IPS DF 6.9 (cell line): ENCODE results near the gene CD22.
"Not testable (repeated sequence)": the region's sequence is repeated elsewhere in the genome, so short reads cannot be mapped to it uniquely, and the experiment has no call there.

ENCODE experiments used
- DNase-seq: peaks from one replicate; pipeline ENCODE4 v3.0.0-alpha.2; 2013; ENCODE audit warnings: low read depth, low spot score
- H3K27ac ChIP-seq: one replicate; pipeline ENCODE4 v1.5.1; 2013; ENCODE audit warnings: low read length, control low read depth
- H3K27me3 ChIP-seq: 2 replicates; pipeline ENCODE4 v1.6.1; 2013; ENCODE audit warnings: mild to moderate bottlenecking, low read length; ENCODE audit not compliant: control insufficient read depth, insufficient read depth
- H3K36me3 ChIP-seq: 2 replicates; pipeline ENCODE4 v1.6.1; 2013; ENCODE audit warnings: low read length; ENCODE audit not compliant: control insufficient read depth, insufficient read depth
- H3K4me1 ChIP-seq: 2 replicates; pipeline ENCODE4 v1.6.1; 2013; ENCODE audit warnings: low read length; ENCODE audit not compliant: control insufficient read depth, insufficient read depth
- H3K4me3 ChIP-seq: 2 replicates; pipeline ENCODE4 v1.5.1; 2013; ENCODE audit warnings: mild to moderate bottlenecking, low read length
- H3K9me3 ChIP-seq: 2 replicates; pipeline ENCODE4 v1.6.1; 2013; ENCODE audit warnings: low read length, inconsistent platforms; ENCODE audit not compliant: control insufficient read depth, insufficient read depth
- WGBS: extraction: QIAGEN DNeasy Blood & Tissue Kit; methylation state at CpG from one replicate; pipeline ENCODE4 v1.1.7; 2013; ENCODE audit warnings: mixed read lengths, missing lambda C conversion rate; ENCODE audit not compliant: insufficient read length, insufficient coverage; 5-methylcytosine and 5-hydroxymethylcytosine counted together

Gene CD22

DNA sequence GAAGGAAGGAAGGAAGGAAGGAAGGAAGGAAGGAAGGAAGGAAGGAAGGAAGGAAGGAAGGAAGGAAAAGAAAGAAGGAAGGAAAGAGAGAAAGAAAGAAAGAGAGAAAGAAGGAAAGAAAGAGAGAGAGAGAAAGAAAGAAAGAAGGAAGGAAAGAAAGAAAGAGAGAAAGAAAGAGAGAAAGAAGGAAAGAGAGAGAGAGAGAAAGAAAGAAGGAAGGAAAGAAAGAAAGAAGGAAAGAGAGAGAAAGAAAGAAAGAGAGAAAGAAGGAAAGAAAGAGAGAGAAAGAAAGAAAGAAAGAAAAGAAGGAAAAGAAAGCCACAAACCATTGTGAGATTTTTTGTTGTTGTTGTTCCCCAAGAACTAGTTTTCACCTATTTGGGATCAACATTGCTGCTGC lies 45.0 kb downstream of the CD22 start:
- H3K36me3 ChIP-seq, H3K4me1 ChIP-seq, DNase-seq, H3K9me3 ChIP-seq, H3K4me3 ChIP-seq, H3K27ac ChIP-seq, H3K27me3 ChIP-seq: not testable (repeated sequence)

DNA sequence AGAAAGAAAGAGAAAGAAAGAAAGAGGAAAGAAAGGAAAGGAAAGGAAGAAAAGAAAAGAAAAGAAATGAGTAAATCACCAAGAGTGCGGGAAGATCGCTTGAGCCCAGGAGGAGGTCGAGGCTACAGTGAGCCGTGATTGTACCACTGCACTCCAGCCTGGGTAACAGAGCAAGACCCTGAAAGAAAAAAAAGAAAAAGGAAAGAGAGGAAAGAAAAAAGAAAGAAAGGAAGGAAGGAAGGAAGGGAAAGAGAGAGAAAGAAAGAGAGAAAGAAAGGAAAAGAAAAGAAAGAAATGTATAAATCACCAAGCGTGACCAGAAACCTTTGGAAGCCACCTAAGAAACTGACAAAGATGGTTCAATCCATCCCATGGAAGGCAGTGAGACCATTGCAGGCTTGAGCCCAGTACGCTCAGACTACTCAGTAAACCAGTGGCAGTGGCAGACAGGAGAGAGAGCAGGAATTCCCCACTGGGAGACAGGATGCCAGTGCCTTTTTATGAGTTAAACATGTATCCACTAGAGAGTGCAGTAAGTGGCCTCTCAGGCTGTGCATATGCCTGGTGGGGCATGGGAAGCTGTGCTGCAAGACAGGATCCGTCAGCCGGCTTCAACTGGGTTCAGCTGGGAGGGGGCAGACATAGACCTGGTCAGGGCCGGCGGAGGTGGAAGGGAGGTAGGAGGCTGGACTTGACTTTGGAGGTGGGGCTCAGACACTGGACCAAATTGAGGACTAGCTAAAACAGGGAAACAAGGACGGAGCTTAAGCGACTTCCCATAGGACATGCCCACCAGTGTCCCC lies 46.7 kb downstream of the CD22 start:
- Histone ChIP-seq H3K9me3 (no peaks in the 10 kb centered on the region), H3K36me3 (no peaks in the 10 kb centered on the region), H3K27ac (no peak overlapping the region), H3K4me1 (no peaks in the 10 kb centered on the region; the same call in 1 of the 2 replicates), H3K27me3 (no peaks in the 10 kb centered on the region), H3K4me3 (no peak overlapping the region)
- WGBS: no CpG with 5 or more reads among the region's 12 CpGs
- no peak for DNase-seq

DNA sequence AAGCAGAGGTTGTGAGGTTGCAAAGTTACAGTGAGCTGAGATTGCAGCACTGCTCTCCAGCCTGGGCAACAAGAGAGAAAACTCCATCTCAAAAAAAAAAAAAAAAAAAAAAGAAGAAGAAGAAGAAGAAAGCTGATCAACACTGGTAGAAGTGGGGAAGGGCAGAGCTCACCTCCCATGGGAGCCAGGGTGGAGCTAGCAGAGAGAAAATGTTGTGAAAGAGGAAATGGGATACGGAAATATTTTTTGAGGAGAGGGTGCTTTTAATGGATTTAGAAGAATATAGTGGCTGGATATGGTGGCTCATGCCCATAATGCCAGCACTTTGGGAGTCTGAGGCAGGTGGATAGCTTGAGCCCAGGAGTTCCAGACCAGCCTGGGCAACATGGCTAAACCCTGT lies 48.7 kb downstream of the CD22 start:
- Histone ChIP-seq H3K36me3 (no peaks in the 10 kb centered on the region), H3K4me3 (no peak overlapping the region), H3K4me1 (no peaks in the 10 kb centered on the region; the same call in 1 of the 2 replicates), H3K27me3 (no peaks in the 10 kb centered on the region), H3K27ac (no peak overlapping the region), H3K9me3 (no peaks in the 10 kb centered on the region)
- no peak for DNase-seq
- WGBS: 100% methylated on average over 1 of the region's 1 CpG

GRCh38 chr19:35378356-35378755 lies 49.4 kb downstream of the CD22 start:
- Histone ChIP-seq H3K9me3 (no peaks in the 10 kb centered on the region; the same call in 1 of the 2 replicates), H3K4me3 (no peak overlapping the region), H3K27ac (no peak overlapping the region), H3K27me3 (no peaks in the 10 kb centered on the region), H3K4me1 (no peaks in the 10 kb centered on the region; the same call in 1 of the 2 replicates), H3K36me3 (no peaks in the 10 kb centered on the region)
- no peak for DNase-seq
- no CpG with 5 or more reads among the region's 3 CpGs for WGBS

DNA sequence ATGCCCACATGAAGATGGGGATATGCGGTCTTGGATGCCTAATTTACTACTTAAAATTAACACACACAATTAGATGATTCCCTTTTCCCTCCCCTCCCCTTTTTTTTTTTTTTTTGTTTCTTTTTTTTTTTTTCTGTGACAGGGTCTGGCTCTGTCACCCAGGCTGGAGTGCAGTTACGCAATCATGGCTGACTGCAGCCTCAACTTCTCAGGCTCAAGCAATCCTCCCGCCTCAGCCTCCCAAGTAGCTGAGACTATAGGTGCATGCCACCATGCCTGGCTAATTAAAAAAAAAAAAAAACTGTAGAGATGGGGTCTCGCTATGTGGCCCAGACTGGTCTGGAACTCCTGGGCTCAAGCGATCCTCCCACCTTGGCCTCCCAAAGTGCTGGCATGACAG lies 50.6 kb downstream of the CD22 start:
- H3K27me3 ChIP-seq: not testable (repeated sequence)
- WGBS: no CpG with 5 or more reads among the region's 5 CpGs

GRCh38 chr19:35379992-35380391 lies 51.0 kb downstream of the CD22 start:
- Histone ChIP-seq H3K9me3 (peaks cover 2% of the 10 kb centered on the region; the same call in 1 of the 2 replicates), H3K4me3 (no peak overlapping the region), H3K36me3 (no peaks in the 10 kb centered on the region), H3K27ac (no peak overlapping the region), H3K4me1 (no peaks in the 10 kb centered on the region; the same call in 1 of the 2 replicates), H3K27me3 (no peaks in the 10 kb centered on the region)
- whole genome bisulfite sequencing: no CpG with 5 or more reads among the region's 1 CpG
- no peak for DNase-seq

More for the DNA sequence above, 50.6 kb downstream of the CD22 start:
- not testable (repeated sequence) for H3K27ac ChIP-seq, H3K4me1 ChIP-seq, H3K36me3 ChIP-seq, H3K9me3 ChIP-seq, H3K4me3 ChIP-seq, DNase-seq

DNA sequence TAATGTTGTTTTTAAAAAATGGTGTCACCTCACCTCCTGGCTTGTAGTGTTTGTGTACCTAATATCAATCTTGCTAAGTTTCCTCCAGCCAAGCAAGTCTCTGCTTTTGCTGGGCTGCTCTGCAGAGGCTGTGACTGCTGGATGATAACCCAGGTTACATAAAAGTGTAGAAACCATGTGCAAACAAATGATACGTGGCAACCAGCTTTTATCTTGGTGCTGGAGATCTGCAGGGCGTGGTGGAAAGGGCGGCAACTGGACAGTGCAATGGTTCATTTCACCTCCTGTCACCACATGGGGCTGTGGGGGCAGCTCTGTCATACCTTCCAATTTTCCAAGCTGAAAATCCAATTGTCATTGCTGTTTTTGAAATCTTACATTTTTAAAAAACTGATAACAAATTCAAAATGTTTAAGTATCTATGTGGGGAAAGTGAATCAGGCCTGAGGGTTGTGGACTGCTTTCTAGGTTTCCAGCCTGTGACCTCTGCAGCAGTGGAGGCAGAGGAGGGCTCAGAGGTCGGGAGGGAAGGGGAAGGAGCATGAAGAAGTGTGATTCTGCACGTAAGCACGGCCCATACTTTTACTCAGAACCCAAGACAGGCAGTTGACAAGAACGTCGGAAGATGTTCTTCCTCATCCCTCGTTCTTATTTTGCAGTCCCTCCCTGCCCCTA lies 51.6 kb downstream of the CD22 start:
- Histone ChIP-seq H3K4me1 (no peaks in the 10 kb centered on the region; the same call in 1 of the 2 replicates), H3K27ac (no peak overlapping the region), H3K9me3 (peaks cover 2% of the 10 kb centered on the region; the same call in 1 of the 2 replicates), H3K36me3 (no peaks in the 10 kb centered on the region), H3K27me3 (no peaks in the 10 kb centered on the region), H3K4me3 (no peak overlapping the region)
- WGBS: no CpG with 5 or more reads among the region's 9 CpGs
- no peak for DNase-seq

DNA sequence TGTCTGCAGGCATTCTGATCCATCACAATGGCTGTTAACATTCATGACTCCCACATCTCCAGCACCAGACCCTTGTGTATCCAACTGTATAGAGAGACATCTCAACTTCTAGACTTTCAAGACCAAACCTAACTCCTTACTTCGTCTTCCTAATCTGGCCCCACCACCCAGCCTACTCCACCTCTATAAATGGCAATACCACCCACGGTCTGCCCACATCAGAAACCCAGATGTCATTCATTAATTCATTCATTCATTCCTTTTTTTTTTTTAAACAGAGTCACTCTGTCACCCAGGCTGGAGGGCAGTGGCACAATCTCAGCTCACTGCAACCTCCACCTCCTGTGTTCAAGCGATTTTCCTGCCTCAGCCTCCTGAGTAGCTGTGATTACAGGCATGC lies 52.3 kb downstream of the CD22 start:
- H3K4me1 ChIP-seq: no peaks in the 10 kb centered on the region
- no peaks in the 10 kb centered on the region for H3K36me3 ChIP-seq
- WGBS: no CpG with 5 or more reads among the region's 3 CpGs
- no peaks in the 10 kb centered on the region for H3K27me3 ChIP-seq
- H3K9me3 ChIP-seq: peaks cover 2% of the 10 kb centered on the region; the same call in 1 of the 2 replicates
- H3K27ac ChIP-seq: no peak overlapping the region
- no peak for DNase-seq
- no peak overlapping the region for H3K4me3 ChIP-seq

DNA sequence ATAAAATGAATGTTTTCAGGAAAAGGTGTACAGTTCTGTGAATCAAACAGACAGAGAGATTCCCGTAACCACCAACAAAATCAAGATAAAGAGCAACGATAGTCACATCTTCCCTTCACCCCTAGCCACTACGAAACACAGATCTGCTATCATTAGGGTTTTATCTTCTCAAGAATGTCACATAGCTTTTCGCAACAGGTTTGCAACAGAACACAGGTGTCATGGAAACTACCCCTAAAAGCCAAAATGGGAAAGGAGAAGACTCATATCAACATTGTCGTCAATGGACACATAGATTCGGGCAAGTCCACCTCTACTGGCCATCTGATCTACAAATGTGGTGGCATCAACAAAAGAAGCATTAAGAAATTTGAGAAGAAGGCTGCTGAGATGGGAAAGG lies 52.9 kb downstream of the CD22 start:
- DNase-seq: no peak
- Histone ChIP-seq H3K36me3 (no peaks in the 10 kb centered on the region), H3K27me3 (no peaks in the 10 kb centered on the region), H3K9me3 (peaks cover 2% of the 10 kb centered on the region; the same call in 1 of the 2 replicates), H3K27ac (no peak overlapping the region), H3K4me1 (no peaks in the 10 kb centered on the region), H3K4me3 (no peak overlapping the region)
- WGBS: no CpG with 5 or more reads among the region's 6 CpGs

DNA sequence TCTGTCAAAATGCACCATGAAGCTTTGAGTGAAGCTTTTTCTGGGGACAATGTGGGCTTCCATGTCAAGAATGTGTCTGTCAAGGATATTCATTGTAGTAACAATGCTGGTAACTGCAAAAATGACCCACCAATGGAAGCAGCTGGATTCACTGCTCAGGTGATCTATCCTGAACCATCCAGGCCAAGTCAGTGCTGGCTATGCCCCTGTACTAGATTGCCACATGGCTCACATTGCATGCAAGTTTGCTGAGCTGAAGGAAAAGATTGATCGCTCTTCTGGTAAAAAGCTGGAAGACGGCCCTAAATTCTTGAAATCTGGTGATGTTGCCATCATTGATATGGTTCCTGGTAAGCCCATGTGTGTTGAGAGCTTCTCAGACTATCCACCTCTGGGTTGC lies 54.5 kb downstream of the CD22 start:
- Histone ChIP-seq H3K36me3 (no peaks in the 10 kb centered on the region), H3K4me3 (no peak overlapping the region), H3K9me3 (peaks cover 2% of the 10 kb centered on the region; the same call in 1 of the 2 replicates), H3K4me1 (no peaks in the 10 kb centered on the region), H3K27me3 (no peaks in the 10 kb centered on the region), H3K27ac (no peak overlapping the region)
- WGBS: no CpG with 5 or more reads among the region's 2 CpGs
- DNase-seq: no peak
